T47D (cell line): ENCODE measurements around the gene PGAP2.
"Not testable (repeated sequence)": the region's sequence is repeated elsewhere in the genome, so short reads cannot be mapped to it uniquely, and the experiment has no call there.

Source experiments
- DNase-seq, 2 experiments: peaks; one replicate each; pipeline versions ENCODE4 v3.0.0 to v3.0.0-alpha.2; 2011 to 2012; ENCODE audit warnings: low read depth in 1 of 2, low spot score in 1 of 2
- JUND ChIP-seq: IDR thresholded peaks from 2 replicates; pipeline ENCODE4 v1.6.1; 2012; ENCODE audit warnings: low read depth
- in situ Hi-C: cut with HindIII; loops from 2 replicates; pipeline ENCODE4 v1.10.0; 2016; ENCODE audit warnings: low sequenced_read_pairs, low pct_unique_long_range_greater_than_20kb

PGAP2 gene

DNA sequence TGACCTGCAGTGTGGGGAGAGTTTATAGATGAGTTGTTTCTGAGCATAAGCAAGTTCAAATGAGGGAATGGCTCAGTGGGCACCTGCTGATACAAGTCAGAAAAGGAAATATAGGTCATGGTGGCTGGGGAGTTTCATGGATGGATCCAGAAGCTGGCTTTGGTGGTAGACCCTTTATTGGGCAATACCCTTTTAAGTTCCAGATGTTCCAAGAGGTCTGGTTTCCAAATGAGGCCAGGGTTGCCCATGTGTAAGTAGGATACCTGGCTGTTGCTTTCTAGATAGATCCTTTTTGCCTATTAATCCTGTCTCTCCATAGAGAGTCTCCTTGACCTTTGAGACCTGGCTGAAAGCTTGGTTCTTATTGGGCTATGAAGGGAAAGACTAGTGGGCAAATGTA lies 49.3 kb downstream of the PGAP2 start:
- TF ChIP-seq JUND = no peak
- in situ Hi-C loops = no loop called here
- DNase-seq = no peak

- in situ Hi-C loops = no loop called here
- no peak for TF ChIP-seq JUND
- no peak for DNase-seq
Measured at GRCh38 chr11:3859373-3859881, 51.1 kb downstream of the PGAP2 start.

DNA sequence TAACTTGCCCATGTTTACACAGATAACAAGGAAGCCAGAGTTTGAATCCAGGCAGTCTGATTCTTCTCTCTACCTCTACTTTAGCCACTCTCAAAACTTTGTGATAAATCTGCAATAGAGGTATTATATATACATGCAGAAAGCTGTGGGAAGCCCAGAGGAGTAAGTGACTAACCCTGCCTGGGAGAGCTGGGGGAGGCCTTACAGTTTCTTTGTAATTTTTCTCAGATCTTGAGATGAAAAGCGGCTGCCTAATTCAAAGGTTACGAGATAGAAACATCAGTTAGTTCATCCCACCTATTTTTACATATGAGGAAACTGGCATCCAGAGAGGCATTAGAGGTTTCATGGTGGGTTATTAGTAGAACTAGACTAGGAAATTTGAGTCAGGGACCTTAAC lies 52.0 kb downstream of the PGAP2 start:
- in situ Hi-C loops = no loop called here
- DNase-seq = no peak
- TF ChIP-seq JUND = no peak

DNA sequence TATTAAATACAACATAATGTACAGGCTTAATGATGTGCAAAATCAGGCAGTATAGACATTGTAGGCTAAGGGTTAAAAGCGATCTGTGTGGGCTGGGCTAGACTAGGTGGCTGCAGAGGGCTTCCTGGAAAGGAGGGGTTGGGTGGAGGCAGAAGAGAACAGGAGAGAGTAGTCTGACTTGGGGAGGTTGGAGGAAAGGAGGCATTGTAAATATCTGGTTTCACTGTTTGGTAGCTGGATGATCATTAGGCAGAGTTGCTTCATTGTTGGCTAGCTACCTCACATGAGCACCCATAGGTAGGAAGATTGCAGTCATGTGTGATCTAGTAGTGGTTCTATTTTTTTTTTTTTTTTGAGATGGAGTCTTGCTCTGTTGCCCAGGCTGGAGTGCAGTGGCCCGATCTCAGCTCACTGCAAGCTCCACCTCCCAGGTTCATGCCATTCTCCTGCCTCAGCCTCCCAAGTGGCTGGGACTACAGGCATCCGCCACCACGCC lies 52.6 kb downstream of the PGAP2 start:
- in situ Hi-C loops, DNase-seq: not testable (repeated sequence)

- no peak for TF ChIP-seq JUND
- in situ Hi-C loops = no loop called here
- DNase-seq = no peak
Measured at GRCh38 chr11:3861683-3862082, 53.3 kb downstream of the PGAP2 start.

GRCh38 chr11:3865388-3866193 lies 57.2 kb downstream of the PGAP2 start:
- no peak for DNase-seq
- in situ Hi-C loops = no loop called here
- TF ChIP-seq JUND = no peak

DNA sequence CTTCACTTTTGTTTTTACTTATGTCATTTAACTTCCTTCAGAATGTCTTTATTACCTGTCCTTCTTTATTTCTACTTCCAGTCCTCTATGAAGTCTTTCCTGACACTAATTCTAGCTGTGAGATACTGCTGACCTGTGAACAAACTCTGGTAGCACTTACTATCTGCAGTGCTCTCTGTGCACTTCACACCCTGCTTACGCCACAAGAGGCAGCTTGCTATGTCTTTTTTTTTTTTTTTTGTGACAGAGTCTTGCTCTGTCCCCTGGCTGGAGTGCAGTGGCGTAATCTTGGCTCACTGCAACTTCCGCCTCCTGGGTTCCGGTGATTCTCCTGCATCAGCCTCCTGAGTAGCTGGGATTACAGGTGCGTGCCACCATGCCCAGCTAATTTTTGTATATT lies 57.8 kb downstream of the PGAP2 start:
- no peak for TF ChIP-seq JUND
- no peak for DNase-seq
- in situ Hi-C loops = no loop called here

DNA sequence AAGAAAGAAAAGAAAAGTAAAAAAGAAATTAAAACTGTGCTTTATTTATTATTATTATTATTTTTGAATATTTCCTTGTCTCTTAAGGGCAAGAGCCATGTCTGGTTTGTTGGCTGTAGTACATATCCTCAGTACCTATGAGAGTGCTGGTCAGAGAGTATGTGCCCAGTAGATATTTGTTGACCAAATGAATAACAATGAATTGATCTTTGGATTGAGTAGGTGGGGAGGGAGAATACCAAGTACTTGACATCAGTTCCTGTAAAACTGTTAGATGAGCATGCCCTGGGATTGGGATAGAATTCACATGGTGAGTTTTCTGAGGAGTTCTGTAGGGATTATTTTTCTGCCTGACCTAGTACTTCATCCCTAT lies 58.5 kb downstream of the PGAP2 start:
- in situ Hi-C loops = no loop called here
- no peak for DNase-seq
- no peak for TF ChIP-seq JUND

DNA sequence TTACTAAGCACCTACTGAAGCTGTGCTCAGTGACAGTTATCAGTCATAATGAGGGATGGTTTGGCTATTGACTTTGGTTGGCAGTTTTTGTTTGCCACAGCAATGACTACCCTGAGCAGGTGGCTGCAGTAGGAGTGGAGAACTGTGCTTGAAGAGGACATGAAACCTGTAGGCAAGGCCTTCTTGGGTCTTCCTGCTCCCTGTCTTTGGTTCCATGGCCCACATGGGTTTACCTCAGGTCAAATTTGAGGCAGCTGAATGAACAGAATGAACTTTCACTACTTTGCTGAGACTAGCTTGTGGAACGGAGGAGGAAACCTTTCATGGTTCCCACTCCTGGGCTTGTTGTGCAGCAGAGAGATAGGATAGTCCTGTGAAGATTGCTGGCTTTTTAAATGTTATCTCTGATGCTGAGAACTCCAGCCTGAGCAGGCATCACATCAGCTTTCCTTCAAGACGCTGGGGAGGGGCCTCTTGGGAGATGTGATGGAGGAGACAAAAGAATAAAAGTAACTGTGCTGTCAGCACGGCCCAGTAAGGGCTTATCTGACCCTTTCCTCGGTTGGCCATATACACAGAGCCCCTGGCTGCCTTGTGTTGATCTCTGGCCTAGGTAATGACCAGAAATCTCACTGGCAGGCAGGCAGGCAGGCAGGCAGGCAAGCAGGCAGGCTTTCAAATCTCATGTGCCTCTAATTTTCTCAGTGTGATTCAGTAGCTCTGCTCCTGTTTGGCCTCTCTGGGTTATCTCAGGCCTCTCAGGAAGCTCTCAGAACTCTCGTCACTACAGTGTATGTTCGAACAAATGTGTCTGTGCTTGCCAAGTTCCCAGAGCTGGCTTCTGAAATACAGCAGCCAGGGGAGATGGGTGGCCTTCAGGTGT lies 59.1 kb downstream of the PGAP2 start:
- in situ Hi-C loops = no loop called here
- no peak for DNase-seq
- TF ChIP-seq JUND = no peak

DNA sequence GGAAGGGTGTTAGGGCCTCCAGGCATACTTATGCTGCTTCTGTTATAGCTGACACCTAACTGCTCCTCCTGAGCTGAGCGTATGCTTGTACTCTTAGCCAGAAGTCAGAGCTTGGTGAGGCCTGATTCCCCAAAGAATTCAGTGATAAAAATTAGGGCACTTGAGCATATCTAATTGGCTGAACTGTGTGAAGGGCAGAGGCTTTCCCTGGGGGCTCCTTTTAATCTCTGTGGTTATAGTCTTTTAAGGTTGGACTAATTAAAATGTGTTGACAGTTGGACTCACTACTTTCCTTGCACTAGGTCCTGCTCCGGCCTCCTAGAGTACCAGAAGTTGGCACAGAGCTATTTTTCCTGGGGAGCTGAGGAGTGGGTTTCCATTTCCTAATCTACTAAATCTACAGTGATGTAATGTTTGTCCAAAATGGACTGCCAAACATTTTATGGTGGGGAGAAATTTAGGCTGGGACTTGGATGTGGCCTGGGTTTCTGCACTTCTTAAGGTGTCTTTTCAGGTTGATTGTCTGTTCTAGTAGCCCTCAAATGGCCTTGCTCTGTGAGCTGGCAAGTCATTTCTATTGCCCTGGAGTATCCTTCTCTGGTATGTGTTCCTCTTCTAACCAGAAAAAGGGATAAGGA lies 65.5 kb downstream of the PGAP2 start:
- no peak for DNase-seq
- no peak for TF ChIP-seq JUND

More for the DNA sequence above, 65.5 kb downstream of the PGAP2 start:
- in situ Hi-C loops = no loop called here
